ENCODE results near the gene SLC39A6.
"Not testable (repeated sequence)": the region's sequence is repeated elsewhere in the genome, so short reads cannot be mapped to it uniquely, and the experiment has no call there.

Gene SLC39A6

DNA sequence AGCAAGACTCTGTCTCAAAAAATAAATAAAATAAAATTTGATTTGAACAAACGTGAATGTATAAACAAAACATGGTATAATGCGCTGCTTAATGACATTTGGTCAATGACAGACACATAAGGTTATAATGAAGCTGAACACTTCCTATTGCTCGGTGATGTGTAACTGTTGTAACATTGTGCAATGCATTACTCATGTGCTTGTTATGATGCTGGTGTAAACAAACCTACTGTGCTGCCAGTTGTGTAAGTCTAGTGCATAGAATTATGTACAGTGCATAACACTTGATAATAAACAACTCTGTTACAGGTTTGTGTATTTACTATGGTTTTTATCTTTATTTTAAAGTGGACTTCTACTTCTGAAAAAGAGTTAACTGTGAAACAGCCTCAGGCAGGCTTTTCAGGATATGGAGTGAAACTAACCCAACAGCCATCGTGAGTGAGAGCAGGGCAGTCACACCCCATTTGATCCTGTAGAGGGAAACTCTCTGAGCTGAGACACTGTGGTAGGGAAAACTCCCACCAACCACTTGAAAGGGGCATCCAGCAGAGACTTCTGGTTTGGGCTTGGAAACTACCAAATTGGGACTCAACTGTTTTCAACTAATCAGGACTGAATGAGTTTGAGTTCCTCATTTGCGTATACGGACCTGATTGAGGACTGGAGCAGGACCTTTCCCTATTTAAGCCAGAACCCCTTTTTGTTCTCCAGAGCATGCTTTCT lies 53.1 kb downstream of the SLC39A6 start:
- H3K27ac Mint-ChIP-seq: no peak overlapping the region
- H3K4me3 Mint-ChIP-seq: no peak overlapping the region
- H3K4me1 Mint-ChIP-seq: peaks cover 0 to 6% of the 10 kb centered on the region in 2 donors
- H3K27me3 Mint-ChIP-seq: no peaks in the 10 kb centered on the region
- peak; percentile 67 to 89 for ATAC-seq (replicated peaks)
- no peak for DNase-seq
- peaks cover 0 to 2% of the 10 kb centered on the region in 2 donors for H3K9me3 Mint-ChIP-seq
- no peaks in the 10 kb centered on the region for H3K36me3 Mint-ChIP-seq

DNA sequence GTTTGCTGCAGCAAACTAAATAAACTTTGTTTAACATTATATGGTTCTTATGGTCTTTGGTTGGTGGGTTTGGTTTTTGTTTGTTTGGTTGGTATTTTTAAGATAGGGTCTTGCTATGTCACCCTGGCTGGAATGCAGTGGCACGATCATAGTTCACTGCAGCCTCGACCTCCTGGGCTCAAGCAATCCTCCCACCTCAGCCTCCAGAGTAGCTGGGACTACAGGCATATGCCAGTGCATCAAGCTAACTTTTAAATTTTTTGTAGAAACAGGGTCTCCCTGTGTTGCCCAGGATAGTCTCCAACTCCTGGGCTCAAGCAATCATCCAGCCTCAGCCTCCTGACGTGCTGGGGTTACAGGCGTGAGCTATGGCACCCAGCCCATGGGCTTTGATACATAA lies 54.7 kb downstream of the SLC39A6 start:
- Mint-ChIP-seq H3K4me1 (peaks cover 0 to 6% of the 10 kb centered on the region in 2 donors), H3K9me3 (no peaks in the 10 kb centered on the region), H3K4me3 (no peak overlapping the region), H3K27ac (no peak overlapping the region), H3K27me3 (peaks cover 0 to 5% of the 10 kb centered on the region in 2 donors), H3K36me3 (no peaks in the 10 kb centered on the region)
- no peak for ATAC-seq (replicated peaks)
- DNase-seq: no peak

- peaks cover 0 to 6% of the 10 kb centered on the region in 2 donors for H3K4me1 Mint-ChIP-seq
- no peak for DNase-seq
- no peaks in the 10 kb centered on the region for H3K9me3 Mint-ChIP-seq
- no peaks in the 10 kb centered on the region for H3K36me3 Mint-ChIP-seq
- H3K27me3 Mint-ChIP-seq: peaks cover 0 to 5% of the 10 kb centered on the region in 2 donors
- no peak overlapping the region for H3K27ac Mint-ChIP-seq
- no peak overlapping the region for H3K4me3 Mint-ChIP-seq
- ATAC-seq (replicated peaks): no peak
These were observed 55.5 kb downstream of the SLC39A6 start for GRCh38 chr18:36073676-36074075.

GRCh38 chr18:36072406-36072805 lies 56.7 kb downstream of the SLC39A6 start:
- not testable (repeated sequence) for H3K4me3 Mint-ChIP-seq

DNA sequence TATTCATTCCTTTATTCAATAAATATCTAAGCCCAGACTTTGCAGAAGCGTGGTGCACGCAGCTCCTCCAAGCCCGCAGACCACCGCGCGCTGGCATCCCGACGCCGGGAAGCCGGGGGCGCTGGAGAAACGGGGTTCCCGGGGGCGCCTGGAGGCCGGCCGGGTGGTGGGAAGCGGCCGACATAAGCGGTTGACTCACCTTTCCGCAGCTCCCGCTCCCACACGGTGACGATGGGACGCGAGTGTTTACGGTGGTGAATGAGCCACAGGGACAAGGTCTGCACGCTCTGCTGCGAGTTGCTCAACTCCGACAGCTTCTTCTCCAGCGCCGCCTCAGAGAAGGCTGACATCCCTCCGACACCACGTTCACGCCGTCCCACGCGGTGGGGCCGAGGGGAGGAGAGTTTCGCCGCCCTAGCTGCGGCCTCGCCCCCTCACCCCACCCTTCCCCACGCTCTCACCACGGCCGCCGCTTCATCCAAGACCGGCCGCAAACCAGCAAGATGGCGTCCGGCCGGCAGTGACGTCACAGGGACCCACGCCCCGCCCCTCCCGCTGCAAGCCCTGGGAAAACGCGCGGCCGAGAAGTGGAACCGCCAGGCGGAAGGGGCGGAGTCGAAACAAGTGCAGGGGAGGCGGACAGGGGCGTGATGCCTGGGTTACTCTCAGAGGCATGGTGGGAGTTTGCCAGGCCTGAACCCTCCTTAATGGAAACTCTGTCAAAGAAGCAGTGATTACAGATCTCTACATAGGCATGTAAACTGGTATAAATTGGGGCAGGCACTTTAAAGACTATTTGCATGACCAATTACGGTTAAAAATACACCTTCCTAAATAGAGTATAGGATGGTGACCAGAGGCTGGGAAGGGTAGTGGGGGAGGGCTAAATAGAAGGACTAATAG lies 61.8 kb downstream of the SLC39A6 start, which contains the start of gene RPRD1A:
TSS of gene RPRD1A (minus strand) at position 505 of the 903 bp plus-strand sequence. CDS start at position 350, 155 bp downstream.
- peak within 1 kb of the TSS; percentile 88 to 92 for H3K4me3 Mint-ChIP-seq
- peaks cover 15 to 20% of the 10 kb centered on the region in 2 donors for H3K36me3 Mint-ChIP-seq
- ATAC-seq (replicated peaks) (peak; percentile 91 to 92), DNase-seq (peak; percentile 97)
- peaks cover 22 to 41% of the 10 kb centered on the region in 2 donors for H3K4me1 Mint-ChIP-seq
- H3K27me3 Mint-ChIP-seq: peaks cover 0 to 5% of the 10 kb centered on the region in 2 donors
- peak within 1 kb of the TSS; percentile 93 for H3K27ac Mint-ChIP-seq
- peaks cover 0 to 3% of the 10 kb centered on the region in 2 donors for H3K9me3 Mint-ChIP-seq

More at GRCh38 chr18:36072406-36072805, 56.7 kb downstream of the SLC39A6 start:
- not testable (repeated sequence) for H3K9me3 Mint-ChIP-seq; H3K27me3 Mint-ChIP-seq; DNase-seq; ATAC-seq (replicated peaks); H3K36me3 Mint-ChIP-seq; H3K27ac Mint-ChIP-seq; H3K4me1 Mint-ChIP-seq

- Mint-ChIP-seq H3K4me1 (peaks cover 24 to 43% of the 10 kb centered on the region in 2 donors), H3K36me3 (peaks cover 15 to 22% of the 10 kb centered on the region in 2 donors), H3K27me3 (peaks cover 0 to 5% of the 10 kb centered on the region in 2 donors), H3K4me3 (peak overlapping the region; percentile 88 to 92), H3K27ac (peak overlapping the region; percentile 93), H3K9me3 (peaks cover 0 to 3% of the 10 kb centered on the region in 2 donors)
- DNase-seq (no peak), ATAC-seq (replicated peaks) (peak; percentile 5 to 17)
These were observed 62.5 kb downstream of the SLC39A6 start for GRCh38 chr18:36066686-36067054.

GRCh38 chr18:36066001-36066400 lies 63.1 kb downstream of the SLC39A6 start:
- Mint-ChIP-seq H3K27ac (peak overlapping the region; percentile 38), H3K4me1 (peaks cover 29 to 50% of the 10 kb centered on the region in 2 donors), H3K4me3 (peak overlapping the region; percentile 88 to 92), H3K36me3 (peaks cover 15 to 24% of the 10 kb centered on the region in 2 donors), H3K9me3 (peaks cover 0 to 3% of the 10 kb centered on the region in 2 donors), H3K27me3 (peaks cover 0 to 5% of the 10 kb centered on the region in 2 donors)
- ATAC-seq (replicated peaks): no peak
- no peak for DNase-seq

GRCh38 chr18:36064809-36065079 lies 64.4 kb downstream of the SLC39A6 start:
- H3K4me3 Mint-ChIP-seq: peak overlapping the region; percentile 36
- peak overlapping the region; percentile 89 for H3K27ac Mint-ChIP-seq
- peaks cover 30 to 60% of the 10 kb centered on the region in 2 donors for H3K4me1 Mint-ChIP-seq
- ATAC-seq (replicated peaks); DNase-seq; H3K9me3 Mint-ChIP-seq; H3K27me3 Mint-ChIP-seq: not testable (repeated sequence)
- peaks cover 15 to 24% of the 10 kb centered on the region in 2 donors for H3K36me3 Mint-ChIP-seq

DNA sequence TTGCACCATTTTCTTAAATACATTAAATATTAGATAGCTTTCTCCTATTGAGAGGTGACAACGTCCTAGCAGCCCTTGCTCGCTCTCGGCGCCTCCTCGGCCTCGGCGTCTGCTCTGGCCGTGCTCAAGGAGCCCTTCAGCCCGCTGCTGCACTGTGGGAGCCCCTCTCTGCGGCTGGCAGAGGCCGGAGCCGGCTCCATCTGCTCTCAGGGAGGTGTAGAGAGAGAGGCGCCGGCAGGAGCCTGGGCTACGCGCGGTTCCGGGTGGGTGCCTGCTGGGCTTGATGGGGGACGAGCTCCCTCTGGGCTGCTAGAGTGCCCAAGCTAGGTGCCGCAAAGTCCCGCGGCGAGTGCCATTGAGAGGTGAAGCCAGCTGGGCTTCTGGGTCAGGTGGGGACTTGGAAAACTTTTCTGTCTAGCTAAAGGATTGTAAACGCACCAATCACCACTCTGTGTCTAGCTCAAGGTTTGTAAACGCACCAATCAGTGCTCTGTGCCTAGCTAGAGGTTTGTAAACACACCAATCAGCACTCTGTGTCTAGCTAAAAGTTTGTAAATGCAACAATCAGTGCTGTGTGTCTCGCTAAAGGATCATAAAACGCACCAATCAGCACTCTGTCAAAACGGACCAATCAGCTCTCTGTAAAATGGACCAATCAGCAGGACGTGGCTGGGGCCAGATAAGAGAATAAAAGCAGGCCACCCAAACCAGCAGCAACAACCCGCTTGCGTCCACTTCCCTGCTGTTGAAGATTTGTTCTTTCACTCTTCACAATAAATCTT lies 64.9 kb downstream of the SLC39A6 start:
- DNase-seq (no peak), ATAC-seq (replicated peaks) (no peak)
- Mint-ChIP-seq H3K27me3 (no peaks in the 10 kb centered on the region), H3K4me1 (peaks cover 30 to 60% of the 10 kb centered on the region in 2 donors), H3K9me3 (peaks cover 0 to 3% of the 10 kb centered on the region in 2 donors), H3K27ac (peak overlapping the region; percentile 89), H3K36me3 (peaks cover 15 to 24% of the 10 kb centered on the region in 2 donors), H3K4me3 (peak overlapping the region; percentile 36)

DNA sequence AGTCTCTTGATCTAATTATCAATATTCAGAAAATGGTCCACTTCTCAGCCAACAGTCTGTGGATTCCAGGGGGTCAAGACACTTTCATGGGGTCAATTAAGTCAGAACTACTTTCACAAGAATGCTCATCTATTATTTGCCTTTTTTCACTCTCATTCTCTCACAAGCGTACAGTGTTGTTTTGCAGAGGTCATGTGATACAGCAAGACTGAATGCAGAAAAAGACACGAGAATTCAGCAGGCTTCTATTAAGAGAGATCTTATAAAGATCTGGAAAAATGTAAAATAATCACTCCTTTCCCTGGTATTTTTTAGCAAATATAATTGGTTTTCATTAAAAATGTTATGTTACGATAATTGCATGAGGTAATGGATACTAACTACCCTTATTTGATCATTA lies 70.5 kb downstream of the SLC39A6 start:
- Mint-ChIP-seq H3K27me3 (no peaks in the 10 kb centered on the region), H3K4me1 (peaks cover 25 to 60% of the 10 kb centered on the region in 2 donors), H3K9me3 (peaks cover 0 to 2% of the 10 kb centered on the region in 2 donors), H3K27ac (peak overlapping the region; percentile 37), H3K36me3 (peaks cover 8 to 16% of the 10 kb centered on the region in 2 donors), H3K4me3 (no peak overlapping the region)
- no peak for ATAC-seq (replicated peaks)
- no peak for DNase-seq

Data from stimulated activated naive B cell treated with anti-CD40 and anti-IgM and Interleukin-4, amounts not matched to agents 10 μg/mL and 1 μg/mL and 100 μg/mL, for 72 hours (primary cell).